ENCODE measurements around the gene RGS19. TPM values are rescaled to one million over a fixed set of nuclear protein-coding genes. Genes with fewer than 3 reads are reported as not detected.

Gene RGS19
- total RNA-seq, 1 experiment from 2014 or later, result 12.8 TPM

- DNase-seq, result no peak
- H3K36me3 Mint-ChIP-seq (ENCODE audit: insufficient read depth in 1 of 3, low read depth in 3 of 3), result no peaks in the 10 kb centered on the region; a peak in 1 of 7 replicates
- peaks cover 5 to 7% of the 10 kb centered on the region in 2 experiments; a peak in 4 of 5 replicates for H3K9me3 Mint-ChIP-seq
- Histone ChIP-seq H3K14ac (ENCODE audit: insufficient read depth, low read length) (no peak overlapping the region), H3K79me2 (ENCODE audit: insufficient read depth, low read length) (no peaks in the 10 kb centered on the region), H3K56ac (ENCODE audit: insufficient read length, low read depth, low read length) (no peak overlapping the region), H2BK15ac (ENCODE audit: low read depth, low read length) (no peak overlapping the region), H3K23ac (ENCODE audit: insufficient read length, low read depth, low read length) (no peak overlapping the region), H3K23me2 (ENCODE audit: insufficient read length, low read depth, low read length, poor library complexity, severe bottlenecking) (peaks cover 14% of the 10 kb centered on the region), H3K4me1 (ENCODE audit: insufficient read depth, low read length) (no peaks in the 10 kb centered on the region), H3K4me2 (ENCODE audit: insufficient read depth, insufficient read length, low read length) (no peak overlapping the region), H4K91ac (ENCODE audit: insufficient read length, low read depth, low read length) (no peak overlapping the region), H3K9me3 (ENCODE audit: control insufficient read depth, low read depth, low read length) (no peaks in the 10 kb centered on the region), H4K8ac (replicated peaks; ENCODE audit: insufficient read length, low read depth, low read length) (no peak overlapping the region), H2BK120ac (ENCODE audit: low read depth, low read length, poor library complexity, severe bottlenecking) (no peak overlapping the region), H3K9ac (ENCODE audit: extremely low read depth, insufficient read length, low read length) (no peak overlapping the region), H3K4ac (ENCODE audit: low read depth, low read length) (no peak overlapping the region), H3K79me1 (ENCODE audit: insufficient read depth, low read depth, low read length, poor library complexity, severe bottlenecking) (no peaks in the 10 kb centered on the region), H2AFZ (ENCODE audit: low read length) (no peak overlapping the region), H3T11ph (ENCODE audit: low read length) (no peak overlapping the region), H2AK5ac (ENCODE audit: insufficient read length, low read length) (no peak overlapping the region), H2BK20ac (ENCODE audit: low read depth, low read length, poor library complexity, severe bottlenecking) (no peak overlapping the region), H3K27me3 (ENCODE audit: insufficient read depth, low read length) (peaks cover 5% of the 10 kb centered on the region; the same call in 1 of the 2 replicates), H4K5ac (ENCODE audit: insufficient read length, low read depth, low read length) (no peak overlapping the region), H3K18ac (ENCODE audit: insufficient read length, low read depth, low read length) (no peak overlapping the region), H2BK5ac (ENCODE audit: insufficient read length, low read length) (no peak overlapping the region), H2BK12ac (ENCODE audit: insufficient read length, low read depth, low read length) (no peak overlapping the region), H4K20me1 (ENCODE audit: control insufficient read depth, insufficient read depth, insufficient read length) (no peaks in the 10 kb centered on the region), H3K27ac (ENCODE audit: insufficient read length, low read depth, low read length) (no peak overlapping the region)
- peaks cover 62% of the 10 kb centered on the region for H3K27me3 Mint-ChIP-seq (ENCODE audit: low read depth)
- H3K4me1 Mint-ChIP-seq, result peaks cover 16 to 28% of the 10 kb centered on the region in 2 experiments
- no peak overlapping the region for H3K27ac Mint-ChIP-seq
- no CpG with 5 or more reads among the region's 11 CpGs for WGBS (ENCODE audit: extremely low coverage, insufficient read length, low lambda C conversion rate)
- no peak overlapping the region; a peak in 1 of 5 replicates for H3K4me3 Mint-ChIP-seq
- no peak for TF ChIP-seq CTCF (conservative IDR thresholded peaks at IDR 0.05)
Observed at GRCh38 chr20:64086801-64087200, 7.5 kb upstream of the RGS19 start.

Data from H9 (cell line).